ENCODE measurements around the gene TTC13. TPM values are rescaled to one million over a fixed set of nuclear protein-coding genes. Genes with fewer than 3 reads are reported as not detected.

TTC13 gene
- total and polyA plus RNA-seq, 3 donors from 2014 or later: 7.5 to 18.5 (median 10.2) TPM

GRCh38 chr1:231019711-231020110 lies 41.0 kb upstream of the TTC13 start:
- no peak for DNase-seq
- Histone ChIP-seq H3K27me3 (no peaks in the 10 kb centered on the region), H3K4me3 (no peak overlapping the region), H3K9me3 (no peaks in the 10 kb centered on the region), H3K36me3 (ENCODE audit: low read depth, missing control alignments) (no peaks in the 10 kb centered on the region), H3K27ac (no peak overlapping the region), H3K4me1 (no peaks in the 10 kb centered on the region)
- intact Hi-C loops (cut with DNase I; ENCODE audit: low total_unique reads): no loop called here
- WGBS, 2 donors: 92 to 94% methylated on average over 14 of the region's 14 CpGs
- TF ChIP-seq CTCF (IDR thresholded peaks at IDR 0.05) (no peak), POLR2A (IDR thresholded peaks at IDR 0.05) (no peak)

GRCh38 chr1:231016966-231017365 lies 38.3 kb upstream of the TTC13 start:
- DNase-seq: no peak
- 73 to 84% methylated on average over 4 to 5 of the region's 5 CpGs for WGBS, 2 donors

GRCh38 chr1:231016234-231016633 lies 37.6 kb upstream of the TTC13 start:
- Histone ChIP-seq H3K4me3 (no peak overlapping the region), H3K27me3 (no peaks in the 10 kb centered on the region), H3K9me3 (no peaks in the 10 kb centered on the region), H3K36me3 (ENCODE audit: low read depth, missing control alignments) (no peaks in the 10 kb centered on the region), H3K4me1 (no peaks in the 10 kb centered on the region), H3K27ac (no peak overlapping the region)
- no peak for TF ChIP-seq POLR2A (IDR thresholded peaks at IDR 0.05)
- no peak for TF ChIP-seq CTCF (IDR thresholded peaks at IDR 0.05)
- 88 to 93% methylated on average over 6 of the region's 6 CpGs for WGBS, 2 donors
- DNase-seq: no peak
- intact Hi-C loops (cut with DNase I; ENCODE audit: low total_unique reads): no loop called here

More at GRCh38 chr1:231016966-231017365, 38.3 kb upstream of the TTC13 start:
- TF ChIP-seq POLR2A (IDR thresholded peaks at IDR 0.05) (no peak), CTCF (IDR thresholded peaks at IDR 0.05) (no peak)
- Histone ChIP-seq H3K27ac (no peak overlapping the region), H3K27me3 (no peaks in the 10 kb centered on the region), H3K4me1 (no peaks in the 10 kb centered on the region), H3K9me3 (no peaks in the 10 kb centered on the region), H3K4me3 (no peak overlapping the region), H3K36me3 (ENCODE audit: low read depth, missing control alignments) (no peaks in the 10 kb centered on the region)
- intact Hi-C loops (cut with DNase I; ENCODE audit: low total_unique reads): no loop called here

GRCh38 chr1:231013391-231014015 lies 34.8 kb upstream of the TTC13 start:
- Histone ChIP-seq H3K27ac (no peak overlapping the region), H3K36me3 (ENCODE audit: low read depth, missing control alignments) (no peaks in the 10 kb centered on the region), H3K4me1 (no peaks in the 10 kb centered on the region), H3K27me3 (no peaks in the 10 kb centered on the region), H3K9me3 (no peaks in the 10 kb centered on the region), H3K4me3 (no peak overlapping the region)
- TF ChIP-seq POLR2A (IDR thresholded peaks at IDR 0.05) (no peak), CTCF (IDR thresholded peaks at IDR 0.05) (no peak)
- no peak for DNase-seq
- 80 to 82% methylated on average over 3 of the region's 3 CpGs for WGBS, 2 donors
- intact Hi-C loops (cut with DNase I; ENCODE audit: low total_unique reads): no loop called here

- TF ChIP-seq CTCF (IDR thresholded peaks at IDR 0.05) (no peak), POLR2A (IDR thresholded peaks at IDR 0.05) (no peak)
- no peaks in the 10 kb centered on the region for H3K36me3 ChIP-seq (ENCODE audit: low read depth, missing control alignments)
- no peaks in the 10 kb centered on the region for H3K9me3 ChIP-seq
- no peak overlapping the region for H3K4me3 ChIP-seq
- H3K27ac ChIP-seq: no peak overlapping the region
- H3K4me1 ChIP-seq: no peaks in the 10 kb centered on the region
- WGBS, 2 donors: 88 to 92% methylated on average over 5 of the region's 5 CpGs
- DNase-seq: no peak
- H3K27me3 ChIP-seq: no peaks in the 10 kb centered on the region
- intact Hi-C loops (cut with DNase I; ENCODE audit: low total_unique reads): no loop called here
These were observed 33.3 kb upstream of the TTC13 start for GRCh38 chr1:231011963-231012362.

All from testis (tissue), 3 donors.